ENCODE measurements around the gene TEAD4.

The TEAD4 gene

DNA sequence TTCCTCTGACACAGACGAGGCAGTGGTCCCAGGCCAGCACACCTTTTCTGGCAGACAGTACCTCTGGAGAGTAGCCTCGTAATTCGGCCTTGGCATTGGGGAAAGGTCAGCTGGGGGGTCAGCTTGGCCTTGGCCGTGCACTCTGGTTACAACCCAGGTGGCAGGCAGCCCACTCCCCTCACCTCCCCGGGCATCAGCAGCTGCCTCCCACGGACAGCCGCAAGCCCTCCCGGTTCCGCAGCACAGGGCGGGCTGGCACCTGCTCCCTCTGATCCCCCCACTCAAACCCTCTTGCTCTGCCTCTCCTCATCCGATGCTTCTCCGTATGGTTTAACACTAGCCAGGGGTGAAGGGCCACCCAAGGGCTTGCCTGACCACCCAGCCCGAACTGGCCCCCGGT lies 50.6 kb downstream of the TEAD4 start:
- ChIA-PET POLR2A (no interaction called here), CTCF (no interaction called here)
- no peak for TF ChIP-seq CTBP1 (IDR thresholded peaks at IDR 0.05; ENCODE audit: borderline replicate concordance)
- TF ChIP-seq SUZ12 (IDR thresholded peaks at IDR 0.05) = no peak
- no peak for TF ChIP-seq ZNF384 (IDR thresholded peaks at IDR 0.05)
- TF ChIP-seq LEF1 (IDR thresholded peaks at IDR 0.05; ENCODE audit: borderline replicate concordance) = no peak
- no peak for TF ChIP-seq SP1 (IDR thresholded peaks at IDR 0.05)
- TF ChIP-seq ELF4 (IDR thresholded peaks at IDR 0.05) = no peak
- no peak for DNase-seq (ENCODE audit: extremely low spot score)

DNA sequence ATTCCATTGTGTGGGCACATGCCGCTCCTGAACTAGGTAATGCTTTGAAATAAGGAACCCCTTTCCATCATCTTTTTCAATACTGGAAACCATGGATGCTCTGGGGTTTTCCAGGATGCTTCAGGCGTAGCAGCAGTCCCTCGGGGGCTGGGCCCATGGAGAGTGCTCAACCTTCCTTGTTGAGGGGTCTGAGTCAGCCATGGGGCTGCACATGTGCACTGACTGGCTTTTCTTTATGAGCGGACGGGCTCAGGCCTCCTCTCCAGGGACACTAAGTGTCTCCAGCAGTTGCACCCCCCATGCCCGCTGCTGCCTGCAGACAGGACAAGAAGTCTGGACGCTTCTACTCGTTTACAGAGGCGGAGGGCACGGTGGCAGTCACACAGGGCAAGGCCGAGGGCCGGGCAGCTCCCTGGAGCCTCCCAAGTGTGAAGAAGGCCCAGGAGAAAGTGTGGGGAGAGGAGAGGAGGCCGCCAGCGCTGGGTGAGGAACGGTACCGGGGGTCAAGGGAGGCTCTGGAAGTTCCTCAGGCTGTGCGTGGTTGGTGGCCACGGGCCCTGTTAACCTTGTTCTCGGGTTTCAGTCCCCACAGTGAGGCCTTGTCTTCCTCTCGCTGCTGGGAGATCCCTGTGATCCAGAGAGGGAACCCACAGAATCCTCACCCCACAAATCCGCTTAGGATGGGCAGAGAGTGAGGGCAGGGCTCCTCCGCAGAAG lies 51.2 kb downstream of the TEAD4 start:
- ChIA-PET POLR2A (no interaction called here), CTCF (no interaction called here)
- TF ChIP-seq LEF1 (IDR thresholded peaks at IDR 0.05; ENCODE audit: borderline replicate concordance) (no peak), FOXM1 (IDR thresholded peaks at IDR 0.05; ENCODE audit: borderline replicate concordance) (no peak)
- no peak for DNase-seq (ENCODE audit: extremely low spot score)

DNA sequence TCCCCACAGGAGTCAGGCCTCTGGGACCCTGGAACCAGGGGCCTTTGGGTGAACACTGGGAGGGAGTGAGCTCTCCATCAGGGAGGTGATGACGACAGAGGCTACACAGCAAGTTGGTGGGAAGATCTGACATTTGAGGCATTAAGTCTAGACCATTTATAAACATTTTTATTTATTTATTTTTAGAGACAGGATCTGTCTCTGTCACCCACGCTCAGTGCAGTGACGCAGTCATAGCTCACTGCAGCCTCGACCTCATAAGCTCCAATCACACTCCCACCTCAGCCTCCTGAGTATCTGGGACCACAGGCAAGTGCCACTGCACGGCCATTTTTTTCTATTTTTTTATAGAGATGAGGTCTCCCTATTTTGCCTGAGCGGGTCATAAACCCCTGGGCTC lies 53.6 kb downstream of the TEAD4 start:
- POLR2A ChIA-PET = no interaction called here
- no peak for DNase-seq (ENCODE audit: extremely low spot score)
- TF ChIP-seq ZNF384 (IDR thresholded peaks at IDR 0.05) = no peak
- no peak for TF ChIP-seq TARDBP (IDR thresholded peaks at IDR 0.05)
- TF ChIP-seq BHLHE40 (IDR thresholded peaks at IDR 0.05; ENCODE audit: borderline replicate concordance) = no peak
- TF ChIP-seq SP1 (IDR thresholded peaks at IDR 0.05) = no peak
- TF ChIP-seq HDGF (IDR thresholded peaks at IDR 0.05; ENCODE audit: borderline replicate concordance) = no peak
- TF ChIP-seq FOXA1 (IDR thresholded peaks at IDR 0.05) = no peak
- TF ChIP-seq NFRKB (IDR thresholded peaks at IDR 0.05) = no peak
- no peak for TF ChIP-seq ELF4 (IDR thresholded peaks at IDR 0.05)
- TF ChIP-seq, protein P1, sequence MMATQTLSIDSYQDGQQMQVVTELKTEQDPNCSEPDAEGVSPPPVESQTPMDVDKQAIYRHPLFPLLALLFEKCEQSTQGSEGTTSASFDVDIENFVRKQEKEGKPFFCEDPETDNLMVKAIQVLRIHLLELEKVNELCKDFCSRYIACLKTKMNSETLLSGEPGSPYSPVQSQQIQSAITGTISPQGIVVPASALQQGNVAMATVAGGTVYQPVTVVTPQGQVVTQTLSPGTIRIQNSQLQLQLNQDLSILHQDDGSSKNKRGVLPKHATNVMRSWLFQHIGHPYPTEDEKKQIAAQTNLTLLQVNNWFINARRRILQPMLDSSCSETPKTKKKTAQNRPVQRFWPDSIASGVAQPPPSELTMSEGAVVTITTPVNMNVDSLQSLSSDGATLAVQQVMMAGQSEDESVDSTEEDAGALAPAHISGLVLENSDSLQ (IDR thresholded peaks at IDR 0.05) = no peak
- no peak for TF ChIP-seq SUZ12 (IDR thresholded peaks at IDR 0.05)
- TF ChIP-seq FOXM1 (IDR thresholded peaks at IDR 0.05; ENCODE audit: borderline replicate concordance) = no peak
- no peak for TF ChIP-seq ARNT (IDR thresholded peaks at IDR 0.05)
- no peak for TF ChIP-seq CTBP1 (IDR thresholded peaks at IDR 0.05; ENCODE audit: borderline replicate concordance)
- TF ChIP-seq L3MBTL2 (conservative IDR thresholded peaks at IDR 0.05) = no peak
- no peak for TF ChIP-seq LEF1 (IDR thresholded peaks at IDR 0.05; ENCODE audit: borderline replicate concordance)
- TF ChIP-seq FOXK2 (IDR thresholded peaks at IDR 0.05) = no peak
- CTCF ChIA-PET = no interaction called here

DNA sequence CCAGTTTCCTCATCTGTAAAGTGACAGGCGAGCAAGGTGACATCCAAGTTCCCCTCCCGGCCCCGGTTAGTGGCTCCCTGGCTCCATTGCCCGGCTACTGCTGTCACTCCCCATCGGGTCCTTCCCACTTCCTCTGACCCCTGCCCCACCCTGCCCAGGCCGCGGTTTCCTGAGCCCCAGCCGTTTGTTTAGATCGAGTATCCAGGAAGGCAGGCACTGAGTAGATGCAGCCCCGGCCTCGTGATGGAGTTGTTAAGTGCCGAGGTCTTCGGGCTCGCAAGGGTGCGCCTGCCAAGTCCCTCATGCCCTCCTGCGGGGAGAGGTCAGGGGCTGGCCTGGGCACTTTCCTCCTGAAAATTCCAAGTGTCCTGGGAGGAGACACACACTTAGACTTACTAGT lies 55.4 kb downstream of the TEAD4 start:
- ChIA-PET POLR2A (no interaction called here), CTCF (no interaction called here)
- DNase-seq (ENCODE audit: extremely low spot score) = no peak
- TF ChIP-seq SP1 (IDR thresholded peaks at IDR 0.05) (no peak), BHLHE40 (IDR thresholded peaks at IDR 0.05; ENCODE audit: borderline replicate concordance) (no peak), FOXK2 (IDR thresholded peaks at IDR 0.05) (no peak), ZNF384 (IDR thresholded peaks at IDR 0.05) (no peak), ELF4 (IDR thresholded peaks at IDR 0.05) (no peak), NFRKB (IDR thresholded peaks at IDR 0.05) (no peak), HDGF (IDR thresholded peaks at IDR 0.05; ENCODE audit: borderline replicate concordance) (no peak), LEF1 (IDR thresholded peaks at IDR 0.05; ENCODE audit: borderline replicate concordance) (no peak), TARDBP (IDR thresholded peaks at IDR 0.05) (no peak)
- TF ChIP-seq, protein P1 (IDR thresholded peaks at IDR 0.05) = no peak

DNA sequence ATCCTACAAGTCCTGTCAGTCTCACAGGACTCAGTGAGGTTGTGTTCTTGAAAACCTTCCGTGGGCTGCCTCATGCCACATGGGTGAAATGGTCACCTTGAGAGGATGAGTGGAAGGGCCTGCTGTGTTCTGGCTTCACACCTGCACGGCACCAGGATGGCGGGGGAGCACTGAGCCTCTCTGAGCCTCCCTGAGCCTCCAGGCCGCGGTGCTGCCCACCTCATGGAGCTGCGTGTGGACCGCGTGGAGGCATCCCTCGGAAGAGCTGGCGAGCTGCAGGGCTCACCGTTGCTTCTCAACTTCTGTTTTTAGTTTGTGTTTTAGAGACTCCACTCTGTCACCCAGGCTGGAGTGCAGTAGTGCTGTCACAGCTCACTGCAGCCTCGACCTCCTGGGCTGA lies 56.2 kb downstream of the TEAD4 start:
- DNase-seq (ENCODE audit: extremely low spot score) = no peak
- TF ChIP-seq SP1 (IDR thresholded peaks at IDR 0.05) (no peak), FOXA1 (IDR thresholded peaks at IDR 0.05) (no peak), BHLHE40 (IDR thresholded peaks at IDR 0.05; ENCODE audit: borderline replicate concordance) (no peak), CTBP1 (IDR thresholded peaks at IDR 0.05; ENCODE audit: borderline replicate concordance) (no peak), TARDBP (IDR thresholded peaks at IDR 0.05) (no peak), ZNF384 (IDR thresholded peaks at IDR 0.05) (no peak), NFRKB (IDR thresholded peaks at IDR 0.05) (no peak), SUZ12 (IDR thresholded peaks at IDR 0.05) (no peak), L3MBTL2 (conservative IDR thresholded peaks at IDR 0.05) (no peak), FOXM1 (IDR thresholded peaks at IDR 0.05; ENCODE audit: borderline replicate concordance) (no peak), ARNT (IDR thresholded peaks at IDR 0.05) (no peak), FOXK2 (IDR thresholded peaks at IDR 0.05) (no peak), LEF1 (IDR thresholded peaks at IDR 0.05; ENCODE audit: borderline replicate concordance) (no peak)
- TF ChIP-seq, protein P1 (IDR thresholded peaks at IDR 0.05) = no peak
- CTCF ChIA-PET = no interaction called here
- POLR2A ChIA-PET = no interaction called here

DNA sequence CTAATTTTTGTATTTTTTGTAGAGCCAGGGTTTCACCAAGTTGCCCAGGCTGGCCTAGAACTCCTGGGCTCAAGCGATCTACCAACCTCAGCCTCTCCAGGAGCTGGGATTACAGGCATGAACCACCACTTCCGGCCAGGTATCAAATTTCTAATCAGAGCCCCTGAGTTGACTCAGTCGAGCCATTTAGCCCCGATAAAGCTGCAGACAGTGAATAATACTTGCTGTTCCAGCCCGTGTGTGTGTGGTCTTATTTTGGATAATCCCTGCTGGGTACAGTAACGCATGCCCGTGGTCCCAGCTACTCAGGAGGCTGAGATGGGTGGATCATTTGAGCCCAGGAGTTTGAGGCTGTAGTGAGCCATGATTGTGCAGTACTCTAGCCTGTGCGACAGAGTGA lies 57.0 kb downstream of the TEAD4 start:
- no peak for TF ChIP-seq L3MBTL2 (conservative IDR thresholded peaks at IDR 0.05)
- no peak for TF ChIP-seq SUZ12 (IDR thresholded peaks at IDR 0.05)
- TF ChIP-seq FOXM1 (IDR thresholded peaks at IDR 0.05; ENCODE audit: borderline replicate concordance) = no peak
- no peak for TF ChIP-seq ZNF384 (IDR thresholded peaks at IDR 0.05)
- TF ChIP-seq BHLHE40 (IDR thresholded peaks at IDR 0.05; ENCODE audit: borderline replicate concordance) = no peak
- TF ChIP-seq, protein P1 (IDR thresholded peaks at IDR 0.05) = no peak
- TF ChIP-seq NFRKB (IDR thresholded peaks at IDR 0.05) = no peak
- no peak for TF ChIP-seq TARDBP (IDR thresholded peaks at IDR 0.05)
- no peak for TF ChIP-seq ELF4 (IDR thresholded peaks at IDR 0.05)
- no peak for TF ChIP-seq FOXK2 (IDR thresholded peaks at IDR 0.05)
- no peak for TF ChIP-seq ARNT (IDR thresholded peaks at IDR 0.05)
- no peak for TF ChIP-seq LEF1 (IDR thresholded peaks at IDR 0.05; ENCODE audit: borderline replicate concordance)
- TF ChIP-seq FOXA1 (IDR thresholded peaks at IDR 0.05) = no peak
- ChIA-PET POLR2A (no interaction called here), CTCF (no interaction called here)
- DNase-seq (ENCODE audit: extremely low spot score) = no peak
